Measurements from ENCODE around the gene COG6.

The COG6 gene

DNA sequence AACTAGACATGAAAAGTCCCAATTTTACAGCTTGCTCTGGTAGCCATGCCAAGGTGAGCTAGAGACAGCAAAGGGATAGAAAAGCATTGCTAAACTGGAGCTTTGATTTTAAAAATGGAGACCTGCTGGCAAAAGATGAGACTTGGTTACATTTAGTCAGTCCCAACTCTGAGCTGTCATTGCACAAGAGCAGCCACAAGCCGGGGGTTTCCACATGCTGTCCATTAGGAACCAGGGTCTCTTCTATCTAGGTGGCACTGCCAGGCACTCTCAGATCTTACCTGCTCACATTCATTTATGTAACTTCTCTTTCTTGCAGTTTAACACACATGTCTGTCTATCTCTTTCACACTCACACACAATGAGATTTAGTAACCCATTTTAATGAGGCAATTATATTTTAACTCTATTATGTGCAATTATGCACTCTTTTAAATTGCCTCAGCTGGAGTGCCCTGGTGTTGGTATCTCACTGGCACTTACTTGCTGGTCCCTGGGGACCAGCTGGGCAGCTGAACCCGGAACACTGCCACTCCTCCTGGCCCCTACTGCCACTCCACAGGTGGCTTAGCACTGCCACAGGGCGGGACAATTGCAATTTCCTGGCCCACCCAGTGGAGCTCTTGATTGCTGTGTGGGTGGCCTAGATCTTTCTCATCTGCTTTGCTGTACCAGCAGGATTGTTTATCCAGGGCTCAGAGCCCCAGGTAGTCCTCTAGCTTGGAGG, 112.5 kb downstream of the COG6 start:
- H3K4me3 ChIP-seq (ENCODE audit: low read length), result no peak overlapping the region
- no peak for TF ChIP-seq CTCF (conservative IDR thresholded peaks at IDR 0.05; ENCODE audit: low read length)
- no peak for DNase-seq (ENCODE audit: low read depth)

DNA sequence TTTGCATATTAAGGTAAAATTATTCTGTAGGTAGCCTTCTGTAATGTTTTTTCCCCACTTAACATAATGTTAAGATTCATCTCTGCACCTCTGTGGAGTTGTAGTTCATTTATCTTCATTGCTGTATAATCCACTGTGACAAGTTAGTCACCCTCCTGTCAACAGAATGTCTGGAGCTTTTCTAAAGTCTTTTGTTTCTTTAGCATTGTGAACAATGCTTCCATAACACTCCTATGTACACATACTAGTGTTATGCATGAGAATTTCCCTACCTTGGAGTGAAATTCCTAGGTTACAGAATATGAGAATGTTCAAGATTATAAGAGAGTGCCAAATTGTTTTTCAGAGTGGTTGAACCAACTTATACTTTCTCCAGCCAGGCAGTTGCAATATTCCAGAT, 113.5 kb downstream of the COG6 start:
- TF ChIP-seq CTCF (conservative IDR thresholded peaks at IDR 0.05; ENCODE audit: low read length), result no peak
- DNase-seq (ENCODE audit: low read depth), result no peak
- H3K4me3 ChIP-seq (ENCODE audit: low read length), result no peak overlapping the region

DNA sequence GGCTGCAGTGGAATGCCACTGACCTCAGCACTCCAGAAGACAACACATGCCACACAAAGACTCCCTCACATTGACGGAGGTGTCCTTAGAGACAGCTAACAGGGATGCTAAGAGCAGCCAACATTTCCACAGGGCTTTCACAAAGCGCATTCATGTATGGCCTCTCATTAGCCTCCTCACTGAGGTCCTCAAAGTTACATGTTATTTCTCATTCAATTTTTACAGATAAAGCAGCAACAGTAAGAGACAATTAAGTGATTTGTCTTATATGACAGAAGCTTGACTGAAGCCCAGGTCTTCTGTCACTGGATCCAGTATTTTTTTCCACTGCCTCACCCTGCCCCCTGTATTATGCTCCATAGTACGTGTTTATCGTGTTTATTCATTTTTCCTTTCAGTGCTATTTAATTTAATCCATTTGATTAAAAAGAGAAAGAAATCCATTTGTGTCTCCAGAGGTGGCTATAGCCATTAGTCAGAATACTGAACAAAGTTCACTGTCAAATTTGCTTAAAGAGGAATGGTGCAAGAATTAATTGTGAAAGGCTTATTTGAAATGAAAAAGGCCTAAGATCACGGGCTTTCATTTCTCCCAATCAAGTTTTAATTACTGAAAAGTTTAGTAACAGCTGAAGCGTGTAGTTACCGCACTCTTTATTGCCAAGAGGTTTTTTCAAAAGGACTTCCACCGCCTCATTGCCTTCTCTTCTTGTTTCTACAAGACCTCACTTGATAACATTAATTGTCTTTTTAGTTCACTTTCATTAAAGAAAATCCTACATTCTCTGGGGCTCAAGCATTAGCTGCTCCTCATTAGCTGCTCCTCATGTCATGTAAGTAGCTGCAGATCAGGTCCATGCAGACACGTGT, 115.0 kb downstream of the COG6 start:
- H3K4me3 ChIP-seq (ENCODE audit: low read length), result no peak overlapping the region
- DNase-seq (ENCODE audit: low read depth), result no peak
- TF ChIP-seq CTCF (conservative IDR thresholded peaks at IDR 0.05; ENCODE audit: low read length), result no peak

- H3K4me3 ChIP-seq (ENCODE audit: low read length), result no peak overlapping the region
- no peak for TF ChIP-seq CTCF (conservative IDR thresholded peaks at IDR 0.05; ENCODE audit: low read length)
- peak; percentile 57 for DNase-seq (ENCODE audit: low read depth)
Observed at GRCh38 chr13:39773833-39774232, 118.4 kb downstream of the COG6 start.

GRCh38 chr13:39776439-39776838, 121.0 kb downstream of the COG6 start:
- no peak for TF ChIP-seq CTCF (conservative IDR thresholded peaks at IDR 0.05; ENCODE audit: low read length)
- no peak overlapping the region for H3K4me3 ChIP-seq (ENCODE audit: low read length)
- DNase-seq (ENCODE audit: low read depth), result peak; percentile 82

DNA sequence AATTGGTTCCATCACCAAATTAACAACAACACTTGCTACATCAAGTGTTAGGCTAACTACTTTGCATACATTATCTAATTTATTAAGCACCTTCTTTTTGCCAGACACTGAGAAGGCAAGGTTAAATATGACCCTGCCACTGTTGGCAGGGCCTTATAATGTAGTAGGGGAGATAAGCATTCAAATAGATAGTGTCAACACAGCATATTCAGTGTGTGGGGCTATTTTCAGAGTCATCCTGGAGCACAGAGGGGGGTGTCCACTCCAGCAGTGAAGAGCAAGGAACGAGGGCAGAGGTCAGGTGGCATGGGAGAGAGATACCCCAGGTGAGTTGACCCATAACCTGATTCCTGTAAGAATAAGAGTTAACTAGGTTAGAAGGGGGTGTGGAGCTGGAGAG, 121.6 kb downstream of the COG6 start:
- DNase-seq (ENCODE audit: low read depth), result no peak
- no peak overlapping the region for H3K4me3 ChIP-seq (ENCODE audit: low read length)
- TF ChIP-seq CTCF (conservative IDR thresholded peaks at IDR 0.05; ENCODE audit: low read length), result no peak
